Keratinocyte (primary cell): ENCODE measurements around the gene RETREG3. TPM values are rescaled to one million over a fixed set of nuclear protein-coding genes. Genes with fewer than 3 reads are reported as not detected.

Source experiments
- DNase-seq: peaks from one replicate; pipeline ENCODE4 v3.0.0-alpha.2; 2011; ENCODE audit warnings: low read depth, missing footprints, low spot score
- FAIRE-seq: peaks from 2 replicates; lab custom pipeline; 2011; peaks lifted over from hg19 to GRCh38; lab: Jason Lieb, UNC
- H2AFZ ChIP-seq: 2 replicates; pipeline ENCODE4 v1.6.0; 2012; ENCODE audit warnings: low read length, control low read depth, inconsistent platforms; ENCODE audit not compliant: control insufficient read depth
- H3K27ac ChIP-seq: 2 replicates; pipeline ENCODE4 v1.5.1; 2011; ENCODE audit warnings: low read length; ENCODE audit not compliant: control insufficient read depth, insufficient read depth
- H3K27me3 ChIP-seq: 3 replicates; pipeline ENCODE4 v1.6.0; 2011; ENCODE audit warnings: low read length; ENCODE audit not compliant: control insufficient read depth, insufficient read depth; ENCODE audit errors: extremely low read depth
- H3K36me3 ChIP-seq, 2 experiments: 2 replicates in 1 of 2; 3 replicates in 1 of 2; pipeline ENCODE4 v1.5.1; 2011; ENCODE audit warnings: low read length in 2 of 2, mild to moderate bottlenecking in 1 of 2; ENCODE audit not compliant: control insufficient read depth in 2 of 2, insufficient read depth in 2 of 2; ENCODE audit errors: extremely low read depth in 1 of 2
- H3K4me1 ChIP-seq: 3 replicates; pipeline ENCODE4 v1.5.1; 2011; ENCODE audit warnings: low read length; ENCODE audit not compliant: control insufficient read depth, insufficient read depth; ENCODE audit errors: extremely low read depth
- H3K4me2 ChIP-seq: 3 replicates; pipeline ENCODE4 v1.6.0; 2011; ENCODE audit warnings: low read depth, low read length; ENCODE audit not compliant: control insufficient read depth, insufficient read depth; ENCODE audit errors: extremely low read depth
- H3K4me3 ChIP-seq, 3 experiments: fragments of 200-600 bp in 1 of 3; sonication (generic) in 1 of 3; 2 replicates in 2 of 3; 3 replicates in 1 of 3; pipeline ENCODE4 v1.5.1; 2011 to 2016; ENCODE audit warnings: low read length in 3 of 3, mild to moderate bottlenecking in 3 of 3, control low read depth in 2 of 3, inconsistent platforms in 1 of 3, low read depth in 1 of 3, mixed read lengths in 1 of 3, mixed run types in 1 of 3, moderate library complexity in 1 of 3; ENCODE audit not compliant: control insufficient read depth in 2 of 3, insufficient read depth in 2 of 3; ENCODE audit errors: extremely low read depth in 1 of 3
- H3K79me2 ChIP-seq: 2 replicates; pipeline ENCODE4 v1.6.0; 2012; ENCODE audit warnings: low read length; ENCODE audit not compliant: control insufficient read depth, insufficient read depth
- H3K9ac ChIP-seq: 3 replicates; pipeline ENCODE4 v1.6.0; 2011; ENCODE audit warnings: low read length; ENCODE audit not compliant: control insufficient read depth, insufficient read depth; ENCODE audit errors: extremely low read depth
- H3K9me1 ChIP-seq: 3 replicates; pipeline ENCODE4 v1.6.0; 2011; ENCODE audit warnings: low read length; ENCODE audit not compliant: control insufficient read depth, insufficient read depth; ENCODE audit errors: extremely low read depth
- H3K9me3 ChIP-seq: 2 replicates; pipeline ENCODE4 v1.5.1; 2012; ENCODE audit warnings: low read depth, low read length; ENCODE audit not compliant: control insufficient read depth
- H4K20me1 ChIP-seq: 3 replicates; pipeline ENCODE4 v1.6.0; 2011; ENCODE audit warnings: low read length; ENCODE audit not compliant: control insufficient read depth, insufficient read depth; ENCODE audit errors: extremely low read depth
- CTCF ChIP-seq, 3 experiments: IDR thresholded peaks in 1 of 3; conservative IDR thresholded peaks in 1 of 3; optimal IDR thresholded peaks in 1 of 3; 2 replicates in 2 of 3; 3 replicates in 1 of 3; pipeline versions ENCODE3 to v1.5.1; 2011; ENCODE audit warnings: low read length in 3 of 3, mild to moderate bottlenecking in 3 of 3, moderate library complexity in 2 of 3, control low read depth in 1 of 3, inconsistent platforms in 1 of 3; ENCODE audit not compliant: insufficient read depth in 2 of 3; ENCODE audit errors: extremely low read depth in 1 of 3
- EZH2 ChIP-seq: IDR thresholded peaks from one replicate; pipeline ENCODE4 v1.6.1; 2012; ENCODE audit warnings: inconsistent platforms, mild to moderate bottlenecking, low read length, moderate library complexity
- dilution Hi-C: fragments of 300-500 bp; cut with MboI; formaldehyde crosslinking; loops from one replicate; pipeline ENCODE4 v1.7.0; 2020; ENCODE audit warnings: low sequenced_read_pairs; ENCODE audit not compliant: extremely low pct_ligation_motif_present
- polyA plus RNA-seq, 5 experiments: library from polyadenylated mRNA; depleted of rRNA in 3 of 5; stranded (reverse) in 3 of 5; stranded (forward) in 1 of 5; unstranded in 1 of 5; fragments of >200 nt; gene quantifications; 1 replicate in 1 of 5; 2 replicates in 3 of 5; 3 replicates in 1 of 5; pipeline versions ENCODE4 v1.2.1 to v1.2.3, GENCODE V29; 2011 to 2012; ENCODE audit warnings: missing spikeins in 2 of 5, low read depth in 1 of 5, low replicate concordance in 1 of 5

RETREG3 gene
- polyA plus RNA-seq, 1 donor (not counting 4 experiments of a cell fraction or from before 2014, with no cell fraction given), result 25.2 TPM

- DNase-seq (no peak), FAIRE-seq (no peak)
- Histone ChIP-seq H2AFZ (no peak overlapping the region), H4K20me1 (no peaks in the 10 kb centered on the region), H3K36me3 (peaks cover 33 to 45% of the 10 kb centered on the region in 2 experiments), H3K9ac (no peak overlapping the region), H3K4me3 (no peak overlapping the region), H3K9me1 (peaks cover 4% of the 10 kb centered on the region), H3K27me3 (no peaks in the 10 kb centered on the region), H3K79me2 (no peaks in the 10 kb centered on the region), H3K4me2 (no peak overlapping the region), H3K4me1 (peaks cover 34% of the 10 kb centered on the region), H3K27ac (no peak overlapping the region), H3K9me3 (no peaks in the 10 kb centered on the region)
- TF ChIP-seq CTCF (optimal IDR thresholded peaks at IDR 0.05 in 1 of 3, IDR thresholded peaks at IDR 0.05 in 1 of 3, conservative IDR thresholded peaks at IDR 0.05 in 1 of 3; ENCODE audit: extremely low read depth in 1 of 3, insufficient read depth in 2 of 3, low read length in 3 of 3) (no peak), EZH2 (no peak)
- dilution Hi-C loops, result no loop called here
These were observed 23.8 kb downstream of the RETREG3 start for GRCh38 chr17:42585353-42585752.

DNA sequence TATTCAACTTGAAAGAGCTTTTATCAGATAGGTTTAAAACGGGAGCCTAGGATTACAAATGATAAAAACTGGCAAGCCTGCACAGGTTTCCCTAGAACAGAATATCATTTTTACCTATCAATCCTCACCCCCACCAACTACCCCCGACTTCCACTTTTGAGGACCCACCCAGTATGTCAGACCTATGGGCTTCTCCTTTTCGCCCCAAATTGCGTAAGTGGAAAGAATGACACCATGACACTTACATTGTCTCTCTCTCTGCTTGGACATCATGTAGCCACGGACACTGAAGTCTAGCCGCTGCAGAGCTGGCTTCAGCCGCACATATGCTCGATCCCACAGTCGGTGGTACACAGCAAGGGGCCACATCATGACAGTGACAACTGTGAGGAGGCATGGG lies 24.3 kb downstream of the RETREG3 start:
- Histone ChIP-seq H3K27me3 (no peaks in the 10 kb centered on the region), H3K4me1 (peaks cover 34% of the 10 kb centered on the region), H2AFZ (no peak overlapping the region), H3K9ac (no peak overlapping the region), H3K9me1 (peaks cover 4% of the 10 kb centered on the region), H3K36me3 (peaks cover 36 to 50% of the 10 kb centered on the region in 2 experiments), H3K4me3 (no peak overlapping the region), H3K4me2 (no peak overlapping the region), H3K79me2 (no peaks in the 10 kb centered on the region), H4K20me1 (no peaks in the 10 kb centered on the region), H3K27ac (no peak overlapping the region), H3K9me3 (no peaks in the 10 kb centered on the region)
- FAIRE-seq (no peak), DNase-seq (no peak)
- TF ChIP-seq EZH2 (no peak), CTCF (optimal IDR thresholded peaks at IDR 0.05 in 1 of 3, IDR thresholded peaks at IDR 0.05 in 1 of 3, conservative IDR thresholded peaks at IDR 0.05 in 1 of 3; ENCODE audit: extremely low read depth in 1 of 3, insufficient read depth in 2 of 3, low read length in 3 of 3) (no peak)
- dilution Hi-C loops, result no loop called here
